NK-92 (cell line): ENCODE data around the gene MREG.

Source experiments
- DNase-seq: peaks from one replicate; lab custom pipeline; 2025; ENCODE audit not compliant: unreplicated experiment; lab: John Stamatoyannopoulos, UW

The MREG gene, protein sequence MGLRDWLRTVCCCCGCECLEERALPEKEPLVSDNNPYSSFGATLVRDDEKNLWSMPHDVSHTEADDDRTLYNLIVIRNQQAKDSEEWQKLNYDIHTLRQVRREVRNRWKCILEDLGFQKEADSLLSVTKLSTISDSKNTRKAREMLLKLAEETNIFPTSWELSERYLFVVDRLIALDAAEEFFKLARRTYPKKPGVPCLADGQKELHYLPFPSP

DNA sequence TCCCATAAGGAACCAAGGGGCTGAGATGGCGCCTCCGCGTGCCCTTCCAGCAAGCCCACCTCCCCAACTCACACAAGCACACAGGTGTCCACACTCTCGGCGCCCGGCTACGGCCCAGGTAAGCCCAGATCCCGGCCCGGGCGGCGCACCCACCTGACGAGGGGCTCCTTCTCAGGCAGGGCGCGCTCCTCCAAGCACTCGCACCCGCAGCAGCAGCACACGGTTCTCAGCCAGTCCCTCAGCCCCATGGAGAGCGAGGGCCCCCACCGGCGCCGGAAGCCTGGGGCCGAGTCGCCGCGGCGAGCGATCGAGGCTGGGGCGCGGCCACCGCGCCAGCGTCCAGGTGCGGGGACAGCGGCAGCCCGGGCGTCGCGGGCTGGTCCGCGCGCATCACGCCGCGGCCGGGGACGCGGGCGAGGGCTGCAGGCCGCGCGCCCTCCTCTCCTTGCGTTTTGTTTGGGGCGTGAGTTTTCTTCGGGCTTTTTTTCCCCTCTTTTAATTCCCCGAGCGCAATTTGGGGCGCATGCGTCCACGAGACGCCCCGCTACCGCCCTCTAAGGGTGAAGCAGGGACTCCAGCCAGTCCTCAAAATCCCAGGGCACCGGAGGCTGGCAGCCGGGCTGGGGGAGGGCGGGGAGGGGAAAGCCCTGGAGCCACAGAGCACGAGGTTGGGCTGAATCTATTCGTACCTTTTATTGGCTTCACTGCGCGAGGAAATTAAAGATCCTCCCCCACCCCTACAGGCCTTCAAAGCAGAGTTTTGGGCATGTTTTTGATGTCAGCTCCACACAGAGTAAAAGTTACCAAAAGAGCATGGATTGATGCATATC is at the start of gene MREG:
Gene MREG (minus strand): TSS at position 472 of the 830 bp plus-strand sequence. CDS start 224 bp downstream, at position 248.
- no peak for DNase-seq

DNA sequence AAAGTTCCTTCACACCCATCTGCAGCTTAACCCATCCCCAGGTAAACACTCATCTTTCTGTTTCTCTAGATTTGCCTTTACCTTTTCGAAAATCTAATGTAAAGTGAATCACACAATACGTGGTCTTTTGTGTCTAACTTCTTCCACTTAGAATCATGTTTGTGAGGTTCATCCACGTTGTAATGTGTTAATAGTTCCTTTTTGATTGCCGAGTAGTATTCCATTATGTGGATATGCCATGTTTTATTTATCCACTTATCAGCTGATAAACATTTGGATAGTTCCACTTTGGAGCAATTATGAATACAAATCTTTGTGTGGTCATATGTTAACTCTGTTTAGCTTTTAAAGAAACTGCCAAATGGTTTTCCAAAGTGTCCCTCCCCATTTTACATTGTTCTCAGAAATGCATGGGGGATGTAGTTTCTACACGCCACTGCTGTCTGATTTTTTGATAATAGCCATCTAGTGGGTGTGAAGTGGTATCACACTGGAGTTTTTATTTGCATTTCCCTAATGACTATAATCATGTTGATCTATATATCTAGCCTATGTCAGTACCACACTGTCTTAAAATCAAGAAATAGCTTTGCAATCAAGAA is 46.0 kb upstream of the MREG start:
- no peak for DNase-seq

DNA sequence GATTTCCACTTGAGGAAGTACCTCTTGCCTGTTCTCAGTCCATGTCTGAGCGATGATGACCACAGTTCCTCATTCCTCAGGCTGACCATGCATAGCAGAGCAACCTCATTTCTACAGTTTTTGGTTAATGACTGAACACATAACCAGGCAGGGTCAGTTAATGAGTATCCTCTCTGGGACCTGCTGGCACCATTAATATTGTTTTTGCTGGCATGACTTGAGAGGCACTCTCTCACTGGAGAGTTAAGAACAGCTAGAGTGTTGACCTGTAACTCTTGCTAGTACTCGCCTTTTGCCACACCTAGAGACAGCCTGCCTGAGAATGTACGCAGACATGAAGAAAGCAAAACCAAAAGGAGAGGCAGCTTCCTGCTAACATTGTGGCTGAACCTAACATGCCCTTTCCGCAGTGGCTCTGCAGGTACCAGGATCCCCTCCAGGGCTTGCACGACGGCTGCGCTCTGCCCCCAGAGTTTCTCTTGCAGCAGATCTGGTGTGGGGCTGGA is 44.4 kb upstream of the MREG start:
- no peak for DNase-seq

DNA sequence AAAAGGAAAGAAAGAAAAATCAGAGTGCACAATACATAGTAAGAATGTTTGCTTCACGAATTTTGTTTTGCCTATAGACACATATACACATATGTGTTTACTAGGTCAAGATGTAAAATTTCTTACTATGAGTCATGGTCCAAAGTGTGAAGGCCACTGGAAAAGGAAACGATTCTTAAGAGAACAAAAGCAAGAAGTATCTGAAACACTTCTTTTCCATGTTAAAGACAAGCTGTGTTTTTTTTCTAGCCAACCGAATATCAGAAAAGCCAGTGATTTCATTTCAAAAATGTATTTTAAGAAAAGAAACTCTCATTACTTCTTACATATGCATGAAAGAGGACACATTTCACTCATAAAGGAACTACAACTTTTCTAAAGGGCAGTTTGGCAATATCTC is 43.4 kb upstream of the MREG start:
- DNase-seq: no peak

DNA sequence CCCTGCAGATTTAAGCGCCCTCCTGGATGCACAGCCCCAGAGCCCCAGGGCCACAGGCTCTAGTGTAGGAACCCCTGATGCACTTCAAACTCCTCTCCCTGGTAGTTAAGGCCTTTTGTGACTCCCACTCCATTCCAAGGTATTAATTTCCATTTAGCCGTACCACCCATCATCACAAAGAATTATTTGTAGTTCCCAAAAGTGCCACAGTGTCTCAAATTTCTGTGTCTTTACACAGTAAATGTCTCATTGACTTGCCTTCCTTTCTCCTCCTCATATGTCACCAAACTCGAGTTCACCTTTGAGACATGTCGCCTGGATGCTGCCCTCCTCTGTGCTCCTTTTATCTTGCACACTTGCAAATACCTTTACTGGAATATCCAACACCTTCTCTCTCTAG is 42.3 kb upstream of the MREG start:
- no peak for DNase-seq

DNA sequence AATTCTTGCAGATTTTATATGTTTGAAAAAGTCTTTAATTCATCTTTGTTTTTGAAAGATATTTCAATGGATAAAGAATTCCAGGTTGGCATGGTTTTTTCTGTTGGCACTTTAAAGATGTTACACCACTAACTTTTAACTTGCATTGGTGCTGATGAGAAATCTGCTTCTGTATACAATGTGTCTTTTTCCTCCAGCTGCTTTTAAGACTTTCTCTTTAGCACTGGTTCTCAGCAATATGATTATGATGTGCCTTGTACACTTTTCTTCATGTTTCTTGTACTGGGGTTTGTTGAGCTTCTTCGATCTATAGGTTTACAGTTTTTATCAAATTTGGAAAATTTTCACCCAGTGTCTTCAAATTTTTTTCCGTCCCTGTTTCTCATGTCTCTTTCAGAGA is 39.1 kb upstream of the MREG start:
- DNase-seq: no peak

DNA sequence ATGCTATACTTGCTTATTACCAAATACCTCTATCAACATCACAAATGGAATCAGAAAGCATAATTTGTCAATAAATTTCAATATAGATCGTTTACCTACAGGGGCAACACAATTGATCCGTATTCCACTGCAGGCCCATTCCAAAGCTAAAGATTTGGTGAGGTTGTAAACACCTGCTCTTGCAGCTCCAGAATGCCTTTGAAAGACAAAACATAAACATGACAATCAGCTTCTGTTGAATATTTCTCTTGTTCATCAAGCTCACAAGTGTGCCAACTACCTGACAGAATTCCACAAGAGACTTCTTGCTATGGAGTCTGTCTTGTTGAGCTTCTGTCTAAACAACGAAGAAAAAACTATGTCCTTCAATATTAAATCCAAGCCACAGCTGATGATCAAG is 38.0 kb upstream of the MREG start:
- DNase-seq: no peak

DNA sequence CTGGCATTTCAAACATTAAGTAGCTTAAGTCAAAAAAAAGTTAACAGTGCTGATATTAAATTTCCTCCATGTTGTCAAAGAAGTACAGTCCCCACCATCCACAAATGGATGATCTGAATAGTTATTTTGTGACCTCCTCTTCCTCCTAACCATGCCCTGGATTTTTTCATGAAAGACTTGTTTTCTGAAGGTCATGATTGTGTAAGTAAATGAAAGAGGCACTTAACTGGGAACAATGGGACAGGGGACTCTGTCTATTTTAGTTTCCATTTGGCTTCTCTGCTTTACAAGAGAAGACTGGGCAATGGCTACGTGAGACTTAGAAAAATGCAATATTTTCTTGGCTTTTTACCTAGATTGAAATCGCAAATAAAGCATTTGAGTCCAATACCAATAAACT is 36.1 kb upstream of the MREG start:
- no peak for DNase-seq

DNA sequence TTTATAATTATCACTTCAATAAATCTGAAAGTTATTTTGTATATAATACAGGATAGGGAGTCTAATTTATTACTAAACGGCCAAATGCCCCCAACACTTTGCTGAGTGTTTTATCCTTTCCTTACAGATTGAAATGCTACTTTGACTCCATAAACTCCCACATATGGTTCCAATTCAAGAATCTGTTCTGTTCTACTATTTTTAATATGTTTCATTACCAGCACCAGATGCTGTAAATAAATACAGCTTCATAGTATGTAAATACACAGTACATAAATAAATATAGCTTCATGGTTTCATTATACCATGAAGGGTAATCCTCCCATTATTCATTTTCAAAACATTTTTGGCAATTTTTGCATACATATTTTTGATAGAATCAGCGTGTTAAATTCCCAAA is 34.0 kb upstream of the MREG start:
- DNase-seq: no peak

DNA sequence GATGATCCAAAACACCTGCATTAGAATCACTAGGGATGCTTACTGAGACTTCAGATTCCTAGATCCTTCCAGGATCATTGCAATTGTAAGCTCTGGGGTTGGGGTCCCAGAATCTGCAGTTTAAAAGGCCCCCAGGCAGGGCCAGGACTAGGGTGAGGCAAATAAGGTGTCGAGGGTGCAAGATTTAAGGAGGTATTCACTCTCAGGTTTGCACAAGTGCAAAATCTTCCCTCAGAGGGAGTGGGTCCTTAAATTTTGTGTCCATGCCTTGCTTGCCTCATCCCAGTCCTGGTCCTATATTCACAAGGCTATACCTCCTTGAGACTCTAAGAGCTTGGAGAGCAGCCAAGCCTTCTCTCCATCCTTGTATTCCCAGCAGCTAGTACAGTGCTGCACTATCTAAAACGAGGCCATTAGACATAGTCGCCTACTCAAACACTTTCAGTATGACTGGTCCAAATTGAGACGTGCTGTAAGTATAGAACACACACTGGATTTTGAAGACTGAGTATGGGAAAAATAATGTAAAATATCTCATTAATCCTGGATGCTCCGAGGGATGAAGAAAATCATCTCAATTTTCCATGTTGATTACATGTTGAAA is 31.6 kb upstream of the MREG start:
- no peak for DNase-seq

DNA sequence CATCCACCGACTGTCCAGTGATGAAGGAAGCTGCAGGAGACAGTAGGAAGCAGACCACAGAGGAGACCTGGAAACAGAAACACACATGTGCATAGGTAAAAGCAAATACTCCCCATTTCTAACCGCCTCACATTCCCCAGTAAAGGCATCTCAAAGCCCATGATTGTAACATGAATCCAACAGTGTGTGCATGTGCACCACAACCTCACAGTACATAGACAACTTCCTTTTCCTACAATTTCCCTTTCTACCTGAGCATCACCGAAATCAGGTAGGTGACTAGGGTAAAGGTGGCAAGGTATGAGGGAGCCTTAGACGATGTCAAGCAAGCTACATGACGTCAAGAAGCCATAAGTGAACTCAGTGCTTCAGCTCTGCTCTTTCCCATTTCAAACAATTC is 30.6 kb upstream of the MREG start:
- DNase-seq: no peak

DNA sequence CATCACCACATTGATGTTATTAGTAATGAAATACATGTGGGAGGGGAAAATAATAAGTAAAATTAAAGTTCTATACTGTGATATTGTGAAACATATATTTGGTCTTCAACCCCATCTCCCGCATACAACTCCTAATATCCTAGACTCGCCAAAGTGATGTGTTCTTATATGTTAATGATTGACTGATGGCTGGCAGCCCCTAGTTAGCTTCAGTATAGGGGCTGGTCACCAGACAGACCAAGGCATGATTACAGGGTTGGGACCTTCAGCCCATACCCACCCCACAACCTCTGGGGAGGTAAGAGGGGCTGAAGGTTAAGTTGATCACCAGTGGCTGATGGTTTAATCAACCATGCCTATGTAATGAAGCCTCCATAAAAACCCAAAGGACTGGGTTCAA is 28.1 kb upstream of the MREG start:
- no peak for DNase-seq

DNA sequence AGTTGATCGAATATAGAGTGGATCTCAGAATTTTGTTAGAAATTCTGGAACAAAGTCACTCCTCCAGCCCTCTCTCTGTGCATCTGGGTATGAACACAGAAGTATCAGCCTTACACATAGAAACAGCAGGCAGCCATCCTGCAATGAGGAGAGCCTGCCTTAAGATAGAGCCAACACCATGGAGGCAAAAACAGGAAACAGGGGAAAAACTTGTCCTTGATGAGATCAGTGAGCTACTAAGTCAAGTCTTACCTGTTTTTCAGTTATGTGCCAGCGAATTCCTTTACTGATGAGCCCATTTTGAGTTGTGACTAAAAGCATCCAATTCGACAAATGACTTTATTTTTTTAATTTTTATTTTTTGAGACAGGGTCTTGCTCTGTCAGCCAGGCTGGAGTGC is 26.6 kb upstream of the MREG start:
- no peak for DNase-seq

DNA sequence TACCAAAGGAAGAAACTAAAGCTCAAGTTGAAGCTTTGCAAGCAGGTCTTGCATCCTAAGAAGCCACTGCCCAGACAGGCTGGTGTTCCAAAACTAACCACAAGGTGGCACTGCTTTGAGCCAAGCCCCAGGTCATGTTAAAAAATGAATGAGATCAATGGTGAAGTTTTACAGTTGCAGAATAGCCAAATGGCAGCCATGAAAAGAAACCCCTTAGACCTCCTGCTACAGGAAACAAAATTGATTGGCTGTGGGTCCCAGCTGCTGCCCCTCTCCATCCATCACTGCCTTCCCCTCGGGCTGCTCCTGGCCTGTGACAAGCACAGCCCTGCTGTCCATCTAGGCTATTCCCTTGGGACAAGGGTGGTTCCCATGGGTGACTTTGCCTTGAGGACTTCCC is 20.7 kb upstream of the MREG start:
- DNase-seq: peak; percentile 7

DNA sequence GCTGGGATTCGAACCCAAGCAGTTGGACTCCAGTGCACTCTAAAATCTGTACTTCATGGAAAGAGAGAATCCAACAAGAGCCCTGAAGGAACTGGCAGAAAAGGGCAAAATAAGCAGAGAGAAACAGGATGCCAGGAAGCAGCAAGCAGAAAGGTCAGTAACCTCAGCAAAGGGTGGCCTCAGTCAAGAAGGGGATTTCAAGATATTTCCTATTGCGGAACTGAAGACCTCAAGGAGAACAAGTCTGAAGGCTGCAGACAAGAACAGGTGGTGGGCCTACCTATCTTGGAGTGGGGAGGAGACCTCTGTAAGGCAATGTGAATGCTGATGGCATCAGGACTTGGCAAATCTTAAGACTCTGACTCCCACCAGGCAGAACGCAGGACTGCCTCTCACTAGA is 20.1 kb upstream of the MREG start:
- DNase-seq: no peak

DNA sequence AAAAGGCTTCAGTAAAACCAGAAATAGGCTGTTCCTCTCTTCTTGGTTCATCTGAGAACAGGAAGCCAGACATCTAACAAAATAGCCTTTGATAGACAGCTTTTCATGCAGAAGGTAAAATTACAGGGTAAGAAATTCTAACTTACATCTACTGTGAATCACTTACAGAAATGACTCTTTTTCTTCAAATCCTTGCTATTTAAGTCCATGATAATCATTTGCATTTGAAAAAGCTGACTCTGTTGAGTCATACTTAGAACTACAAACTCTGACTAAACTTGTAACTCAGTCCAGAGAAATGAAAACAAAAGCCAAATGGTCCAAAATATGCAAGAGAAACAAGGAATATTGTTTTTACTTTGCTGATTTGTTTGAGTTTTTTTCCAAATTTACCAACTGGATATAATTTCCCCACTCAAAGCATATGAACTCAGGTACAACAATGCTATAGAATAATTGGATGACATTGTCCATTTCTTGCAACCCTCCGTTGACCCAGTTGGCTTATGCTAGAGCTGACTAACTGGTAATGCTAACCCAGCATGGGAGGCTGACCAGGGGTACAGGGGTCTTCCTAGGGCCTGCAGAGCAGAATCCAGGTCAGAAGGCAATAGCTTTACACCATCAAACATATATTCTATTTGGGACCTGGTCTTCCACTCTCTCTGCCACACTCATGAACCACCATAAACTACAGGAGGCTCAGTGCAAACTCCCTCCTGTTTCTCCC is 18.8 kb upstream of the MREG start:
- DNase-seq: no peak

DNA sequence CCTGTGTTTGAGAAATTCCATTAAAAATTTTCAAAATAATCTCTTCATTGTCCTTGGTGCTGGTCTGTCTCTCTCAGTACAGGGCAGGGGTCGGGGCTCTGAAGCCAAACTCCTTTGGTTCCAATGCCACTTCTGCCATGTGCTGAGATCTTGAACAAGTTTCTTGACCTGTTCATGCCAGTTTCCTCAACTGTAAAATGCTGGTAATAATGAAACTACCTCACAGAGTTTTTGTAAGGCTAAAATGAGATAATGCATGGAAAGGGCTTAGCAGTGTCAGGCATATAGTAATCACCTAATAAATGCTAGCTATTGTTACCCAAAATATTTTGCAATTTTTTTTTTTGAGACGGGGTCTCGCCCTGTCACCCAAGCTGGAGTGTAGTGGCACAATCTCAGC is 16.9 kb upstream of the MREG start:
- no peak for DNase-seq

DNA sequence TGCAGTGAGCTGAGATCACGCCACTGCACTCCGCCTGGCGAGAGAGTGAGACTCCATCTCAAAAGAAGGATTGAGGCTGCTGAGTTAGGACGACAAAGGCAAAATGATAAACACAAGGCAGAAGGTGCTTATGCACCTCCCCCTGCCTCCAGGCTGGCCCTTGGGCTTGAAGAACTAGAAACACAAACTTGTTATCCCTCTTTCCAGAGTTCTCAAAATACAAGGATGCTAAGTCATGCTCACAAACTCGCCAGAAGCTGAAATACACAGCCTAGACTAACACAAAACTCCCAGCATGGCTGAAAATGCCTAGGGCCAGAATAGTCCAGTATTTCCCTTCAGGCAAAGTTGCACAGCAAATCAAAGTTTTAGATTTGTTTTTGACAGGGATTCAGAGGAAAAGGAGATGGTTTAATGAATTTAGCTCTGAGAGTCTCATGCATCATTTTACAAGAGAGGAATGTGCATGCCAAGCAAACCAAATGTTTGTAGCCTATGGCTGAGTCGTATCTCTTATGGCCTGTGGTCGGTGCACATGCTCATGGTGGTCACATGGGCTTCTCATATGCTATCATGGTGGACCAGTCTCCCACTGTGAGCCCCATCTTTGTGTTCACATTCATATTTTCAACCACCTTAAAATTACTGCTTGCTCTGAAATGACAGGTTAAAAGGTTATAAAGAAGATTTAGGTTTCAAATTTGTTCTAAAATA is 16.2 kb upstream of the MREG start:
- no peak for DNase-seq

DNA sequence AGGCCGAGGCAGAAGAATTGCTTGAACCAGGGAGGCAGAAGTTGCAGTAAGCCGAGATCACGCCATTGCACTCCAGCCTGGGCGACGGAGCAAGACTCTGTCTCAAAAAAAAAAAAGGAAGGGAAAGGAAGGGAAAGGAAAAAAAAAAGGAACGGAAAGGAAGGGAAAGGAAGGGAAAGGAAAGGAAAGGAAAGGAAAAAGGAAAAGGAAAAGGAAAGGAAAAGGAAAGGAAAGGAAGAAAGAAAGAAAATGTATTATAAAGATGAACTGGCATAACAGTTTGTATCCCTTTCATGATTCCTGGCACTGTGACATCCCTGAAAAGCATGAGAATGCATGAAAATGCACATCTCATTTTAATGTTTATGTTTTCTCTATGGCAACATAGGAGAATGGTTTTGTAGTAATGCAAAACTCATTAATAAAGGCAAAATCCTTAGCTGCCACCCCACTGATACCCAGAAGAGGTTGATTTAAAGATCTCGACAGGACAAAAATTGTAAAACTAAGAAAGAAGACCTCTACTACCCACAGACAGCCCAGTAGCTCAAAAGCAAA is 11.5 kb upstream of the MREG start:
- DNase-seq: no peak

DNA sequence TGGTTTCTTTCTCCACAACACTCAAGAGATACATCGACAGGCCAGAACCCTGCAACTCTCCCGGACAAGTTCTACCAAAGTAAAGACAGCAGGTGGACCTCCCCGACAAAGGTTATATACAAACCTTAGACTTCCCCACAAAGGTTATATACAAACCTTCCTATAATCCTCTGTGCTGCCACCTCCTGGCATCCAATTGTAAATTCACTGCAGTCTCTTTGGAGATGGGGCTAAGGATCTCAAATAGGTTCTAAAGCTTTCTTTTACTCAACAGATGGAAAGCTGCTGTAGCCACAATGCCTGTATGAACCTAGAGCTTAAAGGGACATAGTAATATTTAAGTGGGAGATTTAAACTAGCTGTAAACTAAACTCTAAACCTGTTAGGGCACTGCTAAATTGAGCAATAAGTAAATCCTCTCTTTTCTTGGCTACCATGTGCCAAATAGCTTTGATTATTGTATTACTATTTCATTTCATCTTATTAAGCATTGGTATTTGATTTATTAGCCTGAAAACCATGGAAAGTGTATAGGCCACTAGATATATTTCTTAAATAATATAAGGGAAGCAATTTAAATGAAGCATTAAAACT is 9.8 kb upstream of the MREG start:
- DNase-seq: no peak
